Upper lobe of left lung (tissue), 6 donors: ENCODE measurements around the gene CAPN11. TPM values are rescaled to one million over a fixed set of nuclear protein-coding genes. Genes with fewer than 3 reads are reported as not detected.
A peak's percentile ranks its signal among the peaks of the same experiment; 100 is the strongest.

Experiments
- ATAC-seq, 2 donors: fragments of 200-7000 bp; cut with Tn5 transposase; one replicate each; pipeline ENCODE4 v1.9.1; 2022; ENCODE audit warnings: mild to moderate bottlenecking in 2 of 2, moderate library complexity in 2 of 2; ENCODE audit not compliant: low FRiP score in 2 of 2
- DNase-seq, 2 donors: peaks; one replicate each; pipeline ENCODE4 v3.0.0-alpha.2; 2019 to 2020
- H3K27ac ChIP-seq, 4 donors: fragments of 200-600 bp; sonication (generic); one replicate each; pipeline ENCODE4 v1.5.1; 2016 to 2019
- H3K27me3 ChIP-seq, 4 donors: fragments of 200-600 bp; sonication (generic); one replicate each; pipeline ENCODE4 v1.5.1; 2017 to 2019
- H3K36me3 ChIP-seq, 4 donors: fragments of 200-600 bp; sonication (generic); one replicate each; pipeline ENCODE4 v1.5.1; 2016 to 2019
- H3K4me1 ChIP-seq, 4 donors: fragments of 200-600 bp; sonication (generic); one replicate each; pipeline ENCODE4 v1.5.1; 2018 to 2019
- H3K4me3 ChIP-seq, 4 donors: fragments of 200-600 bp; sonication (generic); one replicate each; pipeline ENCODE4 v1.5.1; 2017 to 2019; ENCODE audit warnings: mild to moderate bottlenecking in 2 of 4, moderate library complexity in 1 of 4
- H3K9me3 ChIP-seq, 4 donors: fragments of 200-600 bp; sonication (generic); one replicate each; pipeline ENCODE4 v1.5.1; 2018 to 2019
- EP300 ChIP-seq, 4 donors: sonication (generic); formaldehyde crosslinking; IDR thresholded peaks; one replicate each; pipeline ENCODE4 v1.5.1; 2017; ENCODE audit warnings: antibody characterized with exemption in 4 of 4, control low read depth in 2 of 4
- POLR2A ChIP-seq, 4 donors: fragments of 450-650 bp; IDR thresholded peaks; one replicate each; pipeline ENCODE4 v1.5.1; 2016 to 2017; ENCODE audit warnings: antibody characterized with exemption in 4 of 4, mild to moderate bottlenecking in 2 of 4
- POLR2AphosphoS5 ChIP-seq, 2 donors: sonication (generic); formaldehyde crosslinking; IDR thresholded peaks; one replicate each; pipeline ENCODE4 v1.5.1; 2017; ENCODE audit warnings: antibody characterized with exemption in 2 of 2
- WGBS, 2 donors: methylation state at CpG; one replicate each; pipeline ENCODE4 v1.1.5; 2017 to 2018; 5-methylcytosine and 5-hydroxymethylcytosine counted together
- total RNA-seq, 6 donors: library from RNA; depleted of rRNA in 4 of 6; stranded (reverse); fragments of >200 nt in 4 of 6; gene quantifications; one replicate each; pipeline versions ENCODE4 v1.1.0 to v1.2.1, GENCODE V29; 2016 to 2021
- TF ChIP-seq, protein P1 (sequence below), 6 experiments: fragments of 450-650 bp in 4 of 6; fragments of 200-600 bp in 2 of 6; sonication (generic) in 2 of 6; IDR thresholded peaks; one replicate each; pipeline ENCODE4 v1.5.1; 2016 to 2019; ENCODE audit warnings: antibody characterized with exemption in 6 of 6
- donor health status: DM: no; HTN: no; CAD: no; lungs with moderate emphysema.
- donor health status: DM: no; HTN: yes; CAD: no; lungs with severe emphysema.

The CAPN11 gene
- total RNA-seq, 6 donors from 2014 or later: 0.30 to 0.81 (median 0.52) TPM; not detected in 2

DNA sequence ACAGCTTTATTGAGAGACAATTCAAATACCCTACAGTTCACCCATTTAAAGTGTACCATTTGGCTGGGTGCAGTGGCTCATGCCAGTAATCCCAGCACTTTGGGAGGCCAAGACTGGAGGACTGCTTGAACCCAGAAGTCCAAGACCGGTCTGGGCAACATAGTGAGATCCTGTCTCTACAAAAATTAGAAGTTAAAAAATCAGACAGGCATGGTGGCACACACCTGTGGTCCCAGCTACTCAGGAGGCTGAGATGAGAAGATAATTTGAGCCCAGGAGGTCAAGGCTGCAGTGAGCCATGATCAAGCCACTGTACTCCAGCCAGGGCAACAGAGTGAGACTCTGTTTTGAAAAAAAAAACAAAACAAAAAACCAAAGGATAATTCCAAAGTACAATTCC lies 8.9 kb downstream of the CAPN11 start:
- H3K4me1 ChIP-seq: peaks cover 0 to under 1% (median 0%) of the 10 kb centered on the region in 4 donors
- H3K9me3 ChIP-seq: no peaks in the 10 kb centered on the region
- 93 to 95% methylated on average over 1 of the region's 1 CpG for WGBS, 2 donors
- ATAC-seq (no peak), DNase-seq (no peak)
- TF ChIP-seq POLR2AphosphoS5 (IDR thresholded peaks at IDR 0.05): no peak
- no peak for TF ChIP-seq EP300 (IDR thresholded peaks at IDR 0.05)
- TF ChIP-seq, protein P1, sequence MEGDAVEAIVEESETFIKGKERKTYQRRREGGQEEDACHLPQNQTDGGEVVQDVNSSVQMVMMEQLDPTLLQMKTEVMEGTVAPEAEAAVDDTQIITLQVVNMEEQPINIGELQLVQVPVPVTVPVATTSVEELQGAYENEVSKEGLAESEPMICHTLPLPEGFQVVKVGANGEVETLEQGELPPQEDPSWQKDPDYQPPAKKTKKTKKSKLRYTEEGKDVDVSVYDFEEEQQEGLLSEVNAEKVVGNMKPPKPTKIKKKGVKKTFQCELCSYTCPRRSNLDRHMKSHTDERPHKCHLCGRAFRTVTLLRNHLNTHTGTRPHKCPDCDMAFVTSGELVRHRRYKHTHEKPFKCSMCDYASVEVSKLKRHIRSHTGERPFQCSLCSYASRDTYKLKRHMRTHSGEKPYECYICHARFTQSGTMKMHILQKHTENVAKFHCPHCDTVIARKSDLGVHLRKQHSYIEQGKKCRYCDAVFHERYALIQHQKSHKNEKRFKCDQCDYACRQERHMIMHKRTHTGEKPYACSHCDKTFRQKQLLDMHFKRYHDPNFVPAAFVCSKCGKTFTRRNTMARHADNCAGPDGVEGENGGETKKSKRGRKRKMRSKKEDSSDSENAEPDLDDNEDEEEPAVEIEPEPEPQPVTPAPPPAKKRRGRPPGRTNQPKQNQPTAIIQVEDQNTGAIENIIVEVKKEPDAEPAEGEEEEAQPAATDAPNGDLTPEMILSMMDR (IDR thresholded peaks at IDR 0.05): no peak
- TF ChIP-seq POLR2A (IDR thresholded peaks at IDR 0.05): no peak
- no peak overlapping the region for H3K27ac ChIP-seq
- no peaks in the 10 kb centered on the region for H3K36me3 ChIP-seq
- H3K27me3 ChIP-seq: no peaks in the 10 kb centered on the region
- H3K4me3 ChIP-seq: no peak overlapping the region

DNA sequence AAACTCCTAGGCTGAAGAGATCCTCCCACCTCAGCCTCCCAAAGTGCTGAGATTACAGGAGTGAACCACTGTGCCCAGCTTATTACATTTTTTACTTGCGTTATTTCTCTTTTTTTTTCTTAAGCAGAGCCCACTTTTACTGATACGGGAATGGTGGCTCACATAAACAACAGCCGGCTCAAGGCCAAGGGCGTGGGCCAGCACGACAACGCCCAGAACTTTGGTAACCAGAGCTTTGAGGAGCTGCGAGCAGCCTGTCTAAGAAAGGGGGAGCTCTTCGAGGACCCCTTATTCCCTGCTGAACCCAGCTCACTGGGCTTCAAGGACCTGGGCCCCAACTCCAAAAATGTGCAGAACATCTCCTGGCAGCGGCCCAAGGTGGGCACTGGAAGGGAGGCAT lies 10.5 kb downstream of the CAPN11 start:
- TF ChIP-seq POLR2A (IDR thresholded peaks at IDR 0.05) (no peak), EP300 (IDR thresholded peaks at IDR 0.05) (no peak), POLR2AphosphoS5 (IDR thresholded peaks at IDR 0.05) (no peak)
- TF ChIP-seq, protein P1 (IDR thresholded peaks at IDR 0.05): no peak
- ATAC-seq (no peak), DNase-seq (no peak)
- Histone ChIP-seq H3K27ac (no peak overlapping the region), H3K4me3 (no peak overlapping the region), H3K27me3 (no peaks in the 10 kb centered on the region), H3K36me3 (no peaks in the 10 kb centered on the region), H3K4me1 (peaks cover 0 to 5% (median 0%) of the 10 kb centered on the region in 4 donors), H3K9me3 (no peaks in the 10 kb centered on the region)
- WGBS, 2 donors: 59 to 69% methylated on average over 9 of the region's 9 CpGs

DNA sequence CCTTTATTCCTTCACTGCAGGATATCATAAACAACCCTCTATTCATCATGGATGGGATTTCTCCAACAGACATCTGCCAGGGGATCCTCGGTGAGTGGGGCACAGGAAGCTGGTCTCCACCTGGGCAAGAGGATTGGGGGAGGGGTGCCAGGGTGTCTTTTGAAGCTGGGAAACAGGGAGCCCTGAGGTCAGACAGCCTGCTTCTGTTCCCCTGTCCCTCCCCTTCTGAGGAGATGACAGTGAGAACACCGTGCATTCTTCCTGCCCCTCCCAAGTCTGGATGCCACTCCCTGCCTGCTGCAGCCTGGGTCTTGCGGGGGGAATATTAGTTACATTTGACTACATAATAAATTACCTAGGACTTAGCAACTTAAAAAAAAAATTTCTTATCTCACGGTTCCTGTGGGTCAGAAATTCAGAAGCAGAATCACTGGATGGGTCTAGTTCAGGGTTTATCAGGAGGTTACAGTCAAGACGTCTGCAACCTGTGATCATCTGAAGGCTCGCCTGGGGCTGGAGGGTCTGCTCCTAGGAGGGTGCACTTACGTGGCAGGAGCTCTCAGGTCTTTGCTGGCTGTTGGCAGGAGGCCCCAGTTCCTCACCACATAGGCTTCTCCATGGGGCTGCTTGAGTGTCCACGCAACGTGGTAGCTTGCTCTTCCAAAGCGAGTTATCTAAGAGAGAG lies 11.4 kb downstream of the CAPN11 start:
- DNase-seq (no peak), ATAC-seq (no peak)
- Histone ChIP-seq H3K4me3 (no peak overlapping the region), H3K27ac (no peak overlapping the region), H3K4me1 (peaks cover 0 to 5% (median 0%) of the 10 kb centered on the region in 4 donors), H3K27me3 (no peaks in the 10 kb centered on the region), H3K36me3 (no peaks in the 10 kb centered on the region), H3K9me3 (no peaks in the 10 kb centered on the region)
- TF ChIP-seq POLR2AphosphoS5 (IDR thresholded peaks at IDR 0.05): peak in 1 of 2 donors; percentile 14
- TF ChIP-seq POLR2A (IDR thresholded peaks at IDR 0.05): no peak
- 80% methylated on average over 9 to 10 of the region's 10 CpGs for WGBS, 2 donors

DNA sequence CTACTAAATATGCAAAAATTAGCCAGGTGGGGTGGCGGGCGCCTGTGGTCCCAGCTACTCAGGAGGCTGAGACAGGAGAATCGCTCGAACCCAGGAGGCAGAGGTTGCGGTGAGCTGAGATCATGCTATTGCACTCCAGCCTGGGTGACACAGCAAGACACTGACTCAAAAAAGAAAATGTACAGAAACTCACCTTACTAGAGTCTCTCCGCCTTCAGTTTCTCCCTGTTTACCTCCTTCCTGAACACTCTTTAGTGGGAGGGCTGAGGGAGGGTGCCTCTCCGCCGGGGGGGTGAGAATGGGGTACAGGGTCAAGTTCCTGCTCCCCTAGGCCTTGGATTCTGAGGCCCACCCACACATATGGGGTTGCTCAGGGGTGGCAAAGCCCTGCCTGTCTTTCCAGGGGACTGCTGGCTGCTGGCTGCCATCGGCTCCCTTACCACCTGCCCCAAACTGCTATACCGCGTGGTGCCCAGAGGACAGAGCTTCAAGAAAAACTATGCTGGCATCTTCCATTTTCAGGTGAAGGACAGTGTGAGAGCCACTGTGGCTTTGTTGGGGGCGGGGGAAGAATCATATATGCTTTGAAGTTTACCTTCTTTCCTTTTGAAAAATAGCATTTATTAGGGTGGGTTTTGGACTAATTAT lies 13.4 kb downstream of the CAPN11 start:
- Histone ChIP-seq H3K36me3 (no peaks in the 10 kb centered on the region), H3K27ac (no peak overlapping the region), H3K4me1 (peaks cover 0 to 9% (median 0%) of the 10 kb centered on the region in 4 donors), H3K4me3 (no peak overlapping the region), H3K9me3 (no peaks in the 10 kb centered on the region), H3K27me3 (no peaks in the 10 kb centered on the region)
- WGBS, 2 donors: 78 to 81% methylated on average over 11 to 12 of the region's 12 CpGs
- DNase-seq (no peak), ATAC-seq (no peak)
- TF ChIP-seq POLR2AphosphoS5 (IDR thresholded peaks at IDR 0.05) (no peak), POLR2A (IDR thresholded peaks at IDR 0.05) (no peak), EP300 (IDR thresholded peaks at IDR 0.05) (no peak)
- TF ChIP-seq, protein P1 (IDR thresholded peaks at IDR 0.05): no peak

DNA sequence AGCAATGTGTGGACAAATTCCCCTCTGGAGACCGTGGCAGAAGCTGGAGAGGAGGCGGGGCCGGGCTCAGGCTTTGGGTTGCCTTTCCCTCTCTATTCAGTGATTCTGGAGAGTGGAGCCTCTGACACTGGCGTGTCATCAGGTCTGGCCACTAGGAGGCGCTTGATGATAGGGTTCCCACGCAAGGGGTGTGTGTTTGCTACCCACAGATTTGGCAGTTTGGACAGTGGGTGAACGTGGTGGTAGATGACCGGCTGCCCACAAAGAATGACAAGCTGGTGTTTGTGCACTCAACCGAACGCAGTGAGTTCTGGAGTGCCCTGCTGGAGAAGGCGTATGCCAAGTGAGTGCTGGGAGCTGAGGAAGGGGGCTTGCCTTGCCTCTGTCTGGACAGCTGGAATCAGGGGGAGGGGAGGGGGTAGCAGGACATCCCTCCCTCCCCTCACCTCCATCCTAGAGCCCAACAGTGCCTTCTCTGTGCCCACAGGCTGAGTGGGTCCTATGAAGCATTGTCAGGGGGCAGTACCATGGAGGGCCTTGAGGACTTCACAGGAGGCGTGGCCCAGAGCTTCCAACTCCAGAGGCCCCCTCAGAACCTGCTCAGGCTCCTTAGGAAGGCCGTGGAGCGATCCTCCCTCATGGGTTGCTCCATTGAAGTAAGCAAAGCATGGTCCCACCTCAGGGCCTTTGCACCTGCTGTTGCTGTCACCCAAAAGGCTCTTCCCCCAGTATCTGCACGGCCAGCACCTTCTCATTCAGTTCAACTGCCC lies 14.3 kb downstream of the CAPN11 start:
- 26 to 28% methylated on average over 15 of the region's 15 CpGs for WGBS, 2 donors
- peak in 1 of 2 donors; percentile 85 for DNase-seq
- no peaks in the 10 kb centered on the region for H3K27me3 ChIP-seq
- peak; percentile 90 to 94 for ATAC-seq
- peaks cover 0 to 10% (median 0%) of the 10 kb centered on the region in 4 donors for H3K4me1 ChIP-seq
- no peaks in the 10 kb centered on the region for H3K9me3 ChIP-seq
- no peak overlapping the region for H3K27ac ChIP-seq
- no peak overlapping the region for H3K4me3 ChIP-seq
- H3K36me3 ChIP-seq: no peaks in the 10 kb centered on the region
- TF ChIP-seq POLR2A (IDR thresholded peaks at IDR 0.05) (no peak), EP300 (IDR thresholded peaks at IDR 0.05) (no peak), POLR2AphosphoS5 (IDR thresholded peaks at IDR 0.05) (no peak)
- TF ChIP-seq, protein P1 (IDR thresholded peaks at IDR 0.05): peak; percentile 77 to 91 (median 90)
